HG03060 (cell line): ENCODE data around the gene SELENOS.
"Not testable (repeated sequence)": the region's sequence is repeated elsewhere in the genome, so short reads cannot be mapped to it uniquely, and the experiment has no call there.

ENCODE experiments used
- ATAC-seq: cut with Tn5 transposase; IDR thresholded peaks from one replicate; pipeline ENCODE4 v1.9.1; 2021; ENCODE audit warnings: low read depth, moderate number of reproducible peaks; ENCODE audit not compliant: unreplicated experiment

SELENOS gene

GRCh38 chr15:101310161-101310480, 32.8 kb upstream of the SELENOS start:
- no peak for ATAC-seq

- no peak for ATAC-seq
These were observed 32.3 kb upstream of the SELENOS start for GRCh38 chr15:101309436-101310160.

- no peak for ATAC-seq
These were observed 31.5 kb upstream of the SELENOS start for GRCh38 chr15:101308604-101309435.

- no peak for ATAC-seq
These were observed 30.8 kb upstream of the SELENOS start for GRCh38 chr15:101307897-101308603.

- no peak for ATAC-seq
These were observed 30.0 kb upstream of the SELENOS start for GRCh38 chr15:101307048-101307896.

GRCh38 chr15:101306341-101307047, 29.2 kb upstream of the SELENOS start:
- ATAC-seq = no peak

- ATAC-seq = no peak
These were observed 28.6 kb upstream of the SELENOS start for GRCh38 chr15:101305820-101306255.

- ATAC-seq = no peak
These were observed 26.1 kb upstream of the SELENOS start for GRCh38 chr15:101303408-101303807.

- no peak for ATAC-seq
These were observed 19.4 kb upstream of the SELENOS start for GRCh38 chr15:101296418-101297405.

GRCh38 chr15:101295607-101296161, 18.4 kb upstream of the SELENOS start:
- ATAC-seq = no peak

- peak; percentile 60 for ATAC-seq
These were observed 17.7 kb upstream of the SELENOS start, which contains the start of gene SNRPA1 for GRCh38 chr15:101294731-101295606. TSS of gene SNRPA1 (minus strand) at chr15:101295248. CDS start at chr15:101295178, 70 bp downstream.

- no peak for ATAC-seq
These were observed 15.8 kb upstream of the SELENOS start for GRCh38 chr15:101293122-101293521.

- no peak for ATAC-seq
These were observed 11.7 kb upstream of the SELENOS start for GRCh38 chr15:101288905-101289513.

GRCh38 chr15:101287342-101287741, 10.1 kb upstream of the SELENOS start:
- not testable (repeated sequence) for ATAC-seq

- ATAC-seq = no peak
These were observed 9.3 kb upstream of the SELENOS start for GRCh38 chr15:101286471-101287114.

GRCh38 chr15:101283931-101284330, 6.6 kb upstream of the SELENOS start:
- no peak for ATAC-seq
